ENCODE measurements around the gene RGS11. TPM values are rescaled to one million over a fixed set of nuclear protein-coding genes. Genes with fewer than 3 reads are reported as not detected.
"Not testable (repeated sequence)": the region's sequence is repeated elsewhere in the genome, so short reads cannot be mapped to it uniquely, and the experiment has no call there.

RGS11 gene
- total RNA-seq, 2 experiments from 2014 or later: 0.10 to 0.40 TPM

DNA sequence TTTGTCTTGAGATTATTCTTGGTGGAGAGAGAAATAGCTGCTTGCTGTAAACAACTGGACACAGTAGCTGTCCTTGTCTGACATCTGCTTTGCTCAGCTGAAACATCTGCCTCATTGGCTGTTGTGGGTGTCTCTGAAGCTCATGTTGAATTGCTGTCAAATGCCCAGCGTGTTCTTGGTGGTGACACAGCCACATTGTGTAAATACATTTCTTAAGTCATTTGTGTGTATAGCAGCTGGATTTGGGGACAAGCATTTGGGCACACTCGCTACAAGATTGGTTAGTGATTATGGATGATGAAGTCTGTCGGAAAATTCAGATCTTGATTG, 35.8 kb downstream of the RGS11 start:
- POLR2A ChIA-PET: interaction anchor here (0.6 to 1.6 kb wide), 3 partner anchors 11 to 78 kb away, joined by 3 to 6 read pairs (median 3); partner anchors contain the start of gene LUC7L
- H3K27ac Mint-ChIP-seq: no peak overlapping the region
- DNase-seq: no peak
- peaks cover 31% of the 10 kb centered on the region for H3K4me1 Mint-ChIP-seq
- H3K27me3 Mint-ChIP-seq: no peaks in the 10 kb centered on the region
- H3K4me3 Mint-ChIP-seq: no peak overlapping the region
- H3K9me3 Mint-ChIP-seq: no peaks in the 10 kb centered on the region
- CTCF ChIA-PET: interaction anchor here (0.6 to 0.7 kb wide), 2 partner anchors 16 to 22 kb away, joined by 3 read pairs; no protein-coding TSS in a partner anchor
- peaks cover 3% of the 10 kb centered on the region for H3K36me3 Mint-ChIP-seq (ENCODE audit: low read depth)

DNA sequence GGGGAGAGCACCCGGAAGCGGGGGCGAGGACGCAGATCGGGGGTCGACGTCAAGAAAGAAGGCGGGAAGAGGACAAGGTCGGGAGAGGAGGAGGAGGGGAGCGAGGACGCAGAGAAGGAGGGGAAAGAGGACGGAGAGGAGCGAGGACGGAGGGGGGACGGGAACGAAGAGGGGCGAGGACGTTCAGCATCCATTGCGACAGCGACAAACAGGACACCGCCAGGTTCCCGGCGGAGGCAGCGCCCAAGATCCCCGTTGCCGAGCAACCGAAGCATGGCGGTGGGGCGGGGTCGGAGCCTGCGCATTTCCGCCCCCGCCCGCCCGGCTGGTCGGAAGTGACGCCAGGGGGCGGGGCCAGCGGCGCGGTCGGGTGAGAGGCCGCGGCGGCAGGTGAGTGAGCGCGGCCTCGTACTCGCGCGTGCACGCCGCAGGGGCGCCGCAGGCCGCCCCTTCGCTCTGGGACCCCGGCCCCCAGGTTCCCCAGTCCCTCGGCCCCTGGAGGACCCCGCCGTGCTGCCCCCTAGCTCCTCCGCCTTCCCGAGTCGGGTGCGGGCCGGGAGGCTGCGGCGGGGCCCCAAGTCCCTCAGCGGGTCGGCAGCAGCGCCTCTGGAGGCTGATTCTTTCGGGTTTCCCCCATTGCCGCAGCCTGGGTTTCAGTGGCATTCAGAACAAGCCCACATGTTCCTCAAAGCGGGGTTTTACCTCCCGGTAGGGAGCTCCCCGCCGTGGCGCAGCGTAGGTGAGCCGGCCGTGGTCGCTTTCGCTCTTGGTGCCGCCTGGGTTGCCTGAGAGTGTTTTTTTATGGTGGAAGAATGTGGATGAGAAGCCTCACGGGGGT, 41.1 kb downstream of the RGS11 start, which contains the start of gene FAM234A:
Gene FAM234A (plus strand): TSS at position 354 of the 838 bp plus-strand sequence. CDS start 19,593 bp downstream, outside the sequence.
- no peaks in the 10 kb centered on the region for H3K9me3 Mint-ChIP-seq
- H3K27me3 Mint-ChIP-seq: no peaks in the 10 kb centered on the region
- DNase-seq: peak; percentile 95
- H3K4me1 Mint-ChIP-seq: peaks cover 20% of the 10 kb centered on the region
- H3K27ac Mint-ChIP-seq: peak within 1 kb of the TSS; percentile 94
- CTCF ChIA-PET: interaction anchor here (0.7 to 2.1 kb wide), 18 partner anchors 8 to 181 kb away, joined by 3 to 10 read pairs (median 4); partner anchors contain the start of genes AXIN1, POLR3K and SNRNP25
- peaks cover 3% of the 10 kb centered on the region for H3K36me3 Mint-ChIP-seq (ENCODE audit: low read depth)
- H3K4me3 Mint-ChIP-seq: peak within 1 kb of the TSS; percentile 91
- POLR2A ChIA-PET: interaction anchor here (0.8 to 2.5 kb wide), 16 partner anchors 8 to 191 kb away, joined by 3 to 24 read pairs (median 5); partner anchors contain the start of genes AXIN1 and RAB11FIP3

GRCh38 chr16:230949-231348, 44.8 kb downstream of the RGS11 start:
- H3K9me3 Mint-ChIP-seq: no peaks in the 10 kb centered on the region
- H3K4me3 Mint-ChIP-seq: no peak overlapping the region
- H3K27ac Mint-ChIP-seq: no peak overlapping the region
- CTCF ChIA-PET: no interaction called here
- peaks cover 21% of the 10 kb centered on the region for H3K36me3 Mint-ChIP-seq (ENCODE audit: low read depth)
- POLR2A ChIA-PET: interaction anchor here (1.6 kb wide), 1 partner anchor 121 kb away, joined by 3 read pairs; no protein-coding TSS in a partner anchor
- no peak for DNase-seq
- peaks cover 43% of the 10 kb centered on the region for H3K4me1 Mint-ChIP-seq
- H3K27me3 Mint-ChIP-seq: no peaks in the 10 kb centered on the region

- POLR2A ChIA-PET: interaction anchor here (0.9 to 1.0 kb wide), 2 partner anchors 12 to 91 kb away, joined by 3 read pairs; no protein-coding TSS in a partner anchor
- not testable (repeated sequence) for DNase-seq, H3K4me3 Mint-ChIP-seq, H3K27ac Mint-ChIP-seq, H3K9me3 Mint-ChIP-seq, H3K27me3 Mint-ChIP-seq
- peaks cover 42% of the 10 kb centered on the region for H3K4me1 Mint-ChIP-seq
- CTCF ChIA-PET: interaction anchor here (1.3 to 2.6 kb wide), 2 partner anchors 122 to 133 kb away, joined by 4 to 13 read pairs; partner anchors contain the start of gene AXIN1
- peaks cover 27% of the 10 kb centered on the region for H3K36me3 Mint-ChIP-seq (ENCODE audit: low read depth)
Observed at GRCh38 chr16:230351-230750, 45.4 kb downstream of the RGS11 start.

DNA sequence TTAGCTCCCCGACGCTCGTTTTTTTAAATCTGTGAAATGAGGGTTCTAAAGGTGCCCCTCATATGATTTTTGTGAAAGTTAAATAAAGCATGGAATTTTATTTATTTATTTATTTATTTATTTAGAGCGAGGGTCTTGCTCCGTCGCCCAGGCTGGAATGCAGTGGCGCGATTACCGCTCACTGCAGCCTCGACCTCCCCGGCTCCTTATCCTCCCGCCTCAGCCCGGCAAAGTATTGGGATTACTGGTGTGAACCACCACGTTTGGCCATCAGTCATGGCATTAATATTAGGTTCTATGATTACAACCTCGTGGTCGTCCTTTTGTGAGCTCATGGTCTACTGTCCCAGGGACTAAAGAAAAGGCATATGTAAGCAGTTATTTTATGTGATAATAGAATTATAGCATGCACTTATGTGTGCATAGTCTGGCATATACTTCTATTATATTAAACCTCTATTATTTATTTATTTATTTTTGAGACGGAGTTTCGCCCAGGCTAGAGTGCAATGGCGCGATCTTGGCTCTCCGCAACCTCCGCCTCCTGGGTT, 45.9 kb downstream of the RGS11 start:
- CTCF ChIA-PET: interaction anchor here (1.3 to 2.6 kb wide), 2 partner anchors 123 to 133 kb away, joined by 4 to 13 read pairs; partner anchors contain the start of gene AXIN1
- DNase-seq: no peak
- Mint-ChIP-seq H3K36me3 (ENCODE audit: low read depth) (peaks cover 30% of the 10 kb centered on the region), H3K4me3 (peak overlapping the region; percentile 83), H3K27me3 (no peaks in the 10 kb centered on the region), H3K27ac (peak overlapping the region; percentile 57), H3K9me3 (no peaks in the 10 kb centered on the region), H3K4me1 (peaks cover 38% of the 10 kb centered on the region)
- POLR2A ChIA-PET: interaction anchor here (0.9 to 2.0 kb wide), 10 partner anchors 10 to 195 kb away, joined by 3 to 8 read pairs (median 3); partner anchors contain the start of genes MPG, POLR3K and SNRNP25

DNA sequence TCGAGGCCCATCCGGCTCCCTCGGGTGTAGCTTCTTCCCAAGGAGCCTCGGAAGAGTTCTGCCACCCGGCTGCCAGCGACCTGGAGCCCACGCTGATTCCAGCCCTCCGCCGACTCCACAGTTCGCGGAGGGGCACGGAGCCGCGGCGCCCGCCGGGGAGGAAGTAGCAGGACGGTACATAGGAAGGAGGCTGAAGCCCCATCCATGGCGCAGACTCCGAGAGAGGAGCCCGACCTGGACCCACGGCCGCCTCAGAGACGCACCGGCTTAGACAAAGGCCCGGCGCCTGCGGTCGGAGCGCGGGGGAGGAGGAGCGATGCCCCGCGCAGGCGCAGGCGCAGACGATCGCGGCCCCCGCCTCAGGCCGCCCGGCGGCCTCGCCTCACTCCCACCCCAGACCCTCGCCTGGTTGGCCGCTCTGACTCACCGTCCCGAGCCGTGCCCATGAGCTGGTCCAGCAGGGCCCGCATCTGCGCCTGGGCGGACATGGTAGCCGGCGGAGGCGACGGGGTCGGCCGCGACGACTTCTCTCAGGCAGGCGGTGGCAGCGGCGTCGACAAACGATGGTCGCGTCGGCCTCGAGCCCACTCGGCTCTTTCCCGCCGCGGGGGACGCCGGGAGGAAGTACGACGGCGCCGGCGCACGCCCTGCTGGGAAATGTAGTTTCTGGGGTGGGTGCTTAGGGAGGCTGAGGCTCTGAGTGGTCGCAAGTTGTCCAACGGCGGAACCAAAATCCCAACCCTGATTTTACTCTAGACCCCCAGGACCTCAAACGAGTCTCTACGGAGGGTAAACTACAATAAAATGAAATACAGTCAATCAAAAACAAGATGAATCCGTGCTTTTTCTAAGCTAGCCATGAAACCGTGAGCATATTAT, 46.7 kb downstream of the RGS11 start, which contains the start of gene LUC7L:
Gene LUC7L (minus strand): TSS at position 598 of the 879 bp plus-strand sequence. CDS start 110 bp downstream, at position 488.
- Mint-ChIP-seq H3K27ac (peak within 1 kb of the TSS; percentile 87), H3K36me3 (ENCODE audit: low read depth) (peaks cover 30% of the 10 kb centered on the region), H3K27me3 (no peaks in the 10 kb centered on the region), H3K4me1 (peaks cover 34% of the 10 kb centered on the region), H3K9me3 (no peaks in the 10 kb centered on the region), H3K4me3 (peak within 1 kb of the TSS; percentile 83)
- ChIA-PET POLR2A (interaction anchor here (0.7 to 2.0 kb wide), 17 partner anchors 10 to 196 kb away, joined by 3 to 8 read pairs (median 3); partner anchors contain the start of genes HBQ1, MPG, POLR3K and SNRNP25), CTCF (interaction anchor here (0.7 to 2.6 kb wide), 5 partner anchors 122 to 190 kb away, joined by 3 to 13 read pairs (median 4); partner anchors contain the start of gene AXIN1)
- DNase-seq: peak; percentile 86

GRCh38 chr16:228151-228851, 47.4 kb downstream of the RGS11 start:
- Mint-ChIP-seq H3K4me3 (peak overlapping the region; percentile 83), H3K27me3 (no peaks in the 10 kb centered on the region), H3K36me3 (ENCODE audit: low read depth) (peaks cover 30% of the 10 kb centered on the region), H3K9me3 (no peaks in the 10 kb centered on the region), H3K27ac (peak overlapping the region; percentile 87), H3K4me1 (peaks cover 32% of the 10 kb centered on the region)
- ChIA-PET POLR2A (interaction anchor here (0.7 to 2.0 kb wide), 18 partner anchors 9 to 197 kb away, joined by 3 to 8 read pairs (median 3); partner anchors contain the start of genes HBQ1 and MPG), CTCF (interaction anchor here (0.7 to 2.6 kb wide), 9 partner anchors 95 to 190 kb away, joined by 3 to 13 read pairs (median 4); partner anchors contain the start of gene AXIN1)
- peak; percentile 41 for DNase-seq

- H3K9me3 Mint-ChIP-seq: no peaks in the 10 kb centered on the region
- H3K36me3 Mint-ChIP-seq (ENCODE audit: low read depth): peaks cover 37% of the 10 kb centered on the region
- ChIA-PET CTCF (no interaction called here), POLR2A (interaction anchor here (1.1 to 1.3 kb wide), 2 partner anchors 8 to 143 kb away, joined by 3 read pairs; no protein-coding TSS in a partner anchor)
- no peak for DNase-seq
- H3K27me3 Mint-ChIP-seq: no peaks in the 10 kb centered on the region
- H3K4me1 Mint-ChIP-seq: peaks cover 10% of the 10 kb centered on the region
- no peak overlapping the region for H3K4me3 Mint-ChIP-seq
- no peak overlapping the region for H3K27ac Mint-ChIP-seq
Observed at GRCh38 chr16:220021-220420, 55.7 kb downstream of the RGS11 start.

Other genes starting within 250 kb of the RGS11 start
- 10 to 100 TPM; 27.6 to 31.1 TPM for gene POLR3K, start 222.3 kb downstream of the RGS11 start, total RNA-seq
- gene SNRNP25, start 222.1 kb downstream of the RGS11 start, total RNA-seq: 10 to 100 TPM; 29.7 to 33.4 TPM
- gene RHBDF1, start 203.3 kb downstream of the RGS11 start, total RNA-seq: under 1 TPM; 0.18 to 0.23 TPM
- 10 to 100 TPM; 59.9 to 64.3 TPM for gene MPG, start 197.7 kb downstream of the RGS11 start, total RNA-seq
- 10 to 100 TPM; 31.9 to 33.4 TPM for gene NPRL3, start 137.3 kb downstream of the RGS11 start, total RNA-seq
- not detected for gene HBZ, start 123.3 kb downstream of the RGS11 start, total RNA-seq
- not detected for gene HBM, start 110.0 kb downstream of the RGS11 start, total RNA-seq
- not detected for gene HBA2, start 103.1 kb downstream of the RGS11 start, total RNA-seq
- not detected for gene HBA1, start 99.3 kb downstream of the RGS11 start, total RNA-seq
- not detected for gene HBQ1, start 95.5 kb downstream of the RGS11 start, total RNA-seq
- 10 to 100 TPM; 54.9 to 61.0 TPM for gene LUC7L, start 46.5 kb downstream of the RGS11 start, total RNA-seq
- gene FAM234A, start 41.1 kb downstream of the RGS11 start, total RNA-seq: 10 to 100 TPM; 26.9 to 31.5 TPM
- not detected for gene ARHGDIG, start 4.6 kb upstream of the RGS11 start, total RNA-seq
- gene PDIA2, start 7.2 kb upstream of the RGS11 start, total RNA-seq: not detected
- 10 to 100 TPM; 25.4 to 25.7 TPM for gene AXIN1, start 76.8 kb upstream of the RGS11 start, total RNA-seq
- gene MRPL28, start 94.6 kb upstream of the RGS11 start, total RNA-seq: 10 to 100 TPM; 71.4 to 72.6 TPM
- gene PGAP6, start 106.0 kb upstream of the RGS11 start, total RNA-seq: 10 to 100 TPM; 59.2 to 59.9 TPM
- gene NME4, start 121.3 kb upstream of the RGS11 start, total RNA-seq: 10 to 100 TPM; 33.9 to 34.0 TPM
- gene DECR2, start 125.9 kb upstream of the RGS11 start, total RNA-seq: 1 to 10 TPM; 3.0 to 3.3 TPM
- 10 to 100 TPM; 21.2 to 25.4 TPM for gene RAB11FIP3, start 149.7 kb upstream of the RGS11 start, total RNA-seq